Measurements from ENCODE around the gene KRT6A.

- TF ChIP-seq POLR2A (IDR thresholded peaks at IDR 0.05) = no peak
- TF ChIP-seq, protein P1, sequence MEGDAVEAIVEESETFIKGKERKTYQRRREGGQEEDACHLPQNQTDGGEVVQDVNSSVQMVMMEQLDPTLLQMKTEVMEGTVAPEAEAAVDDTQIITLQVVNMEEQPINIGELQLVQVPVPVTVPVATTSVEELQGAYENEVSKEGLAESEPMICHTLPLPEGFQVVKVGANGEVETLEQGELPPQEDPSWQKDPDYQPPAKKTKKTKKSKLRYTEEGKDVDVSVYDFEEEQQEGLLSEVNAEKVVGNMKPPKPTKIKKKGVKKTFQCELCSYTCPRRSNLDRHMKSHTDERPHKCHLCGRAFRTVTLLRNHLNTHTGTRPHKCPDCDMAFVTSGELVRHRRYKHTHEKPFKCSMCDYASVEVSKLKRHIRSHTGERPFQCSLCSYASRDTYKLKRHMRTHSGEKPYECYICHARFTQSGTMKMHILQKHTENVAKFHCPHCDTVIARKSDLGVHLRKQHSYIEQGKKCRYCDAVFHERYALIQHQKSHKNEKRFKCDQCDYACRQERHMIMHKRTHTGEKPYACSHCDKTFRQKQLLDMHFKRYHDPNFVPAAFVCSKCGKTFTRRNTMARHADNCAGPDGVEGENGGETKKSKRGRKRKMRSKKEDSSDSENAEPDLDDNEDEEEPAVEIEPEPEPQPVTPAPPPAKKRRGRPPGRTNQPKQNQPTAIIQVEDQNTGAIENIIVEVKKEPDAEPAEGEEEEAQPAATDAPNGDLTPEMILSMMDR (IDR thresholded peaks at IDR 0.05) = no peak
These were observed 46.7 kb upstream of the KRT6A start for GRCh38 chr12:52539821-52540173.

All from prostate gland (tissue), 2 donors.